GM21619 (cell line): ENCODE results near the gene CWC15.
A peak's percentile ranks its signal among the peaks of the same experiment; 100 is the strongest.
"Not testable (repeated sequence)": the region's sequence is repeated elsewhere in the genome, so short reads cannot be mapped to it uniquely, and the experiment has no call there.

Source experiments
- ATAC-seq: cut with Tn5 transposase; IDR thresholded peaks from one replicate; pipeline ENCODE4 v1.9.1; 2021; ENCODE audit not compliant: unreplicated experiment

CWC15 gene

DNA sequence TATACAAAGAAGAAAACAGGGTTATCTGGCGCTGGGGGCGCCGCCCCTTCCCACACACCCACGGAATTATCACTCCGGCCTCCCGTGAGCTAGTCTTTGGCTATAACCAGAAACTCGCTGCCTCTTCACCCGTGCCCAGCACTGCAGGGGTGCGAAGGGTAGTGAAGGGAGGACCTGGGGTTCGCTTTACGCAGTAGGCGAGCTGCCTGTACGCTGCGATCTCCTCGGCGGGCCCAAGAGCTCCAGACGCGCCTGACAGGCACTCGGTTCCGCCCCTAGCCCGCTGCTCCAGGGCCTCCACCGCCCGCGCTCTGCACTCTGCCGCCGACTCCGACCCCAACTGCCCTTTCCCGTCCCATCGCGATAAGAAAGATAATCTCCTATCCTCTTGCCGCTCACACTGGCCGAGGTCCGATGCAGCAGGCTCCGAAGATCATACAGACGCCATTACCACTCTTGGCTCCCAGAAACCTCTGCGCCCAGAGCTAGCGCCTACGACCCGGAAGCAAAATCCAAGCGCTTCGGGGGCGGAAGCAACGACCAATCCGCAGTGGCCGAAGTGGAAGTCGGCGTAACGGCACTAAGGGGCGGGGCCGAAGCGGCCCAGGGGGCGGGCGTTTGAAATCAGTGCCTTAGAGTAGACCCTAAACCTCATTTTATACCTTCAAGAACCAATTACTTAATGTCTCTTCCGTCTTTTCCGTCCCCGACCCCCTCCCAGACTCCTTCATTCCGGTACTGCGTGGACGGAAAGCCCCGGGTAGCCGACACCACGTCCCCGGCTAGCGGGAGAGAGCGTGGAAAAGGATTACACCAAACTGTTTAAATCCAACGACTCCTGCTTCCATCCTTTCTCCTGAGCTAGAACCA is at the start of gene CWC15, which contains the start of gene KDM4D:
CWC15 (minus strand) TSS at position 458 of the 870 bp plus-strand sequence. CDS start 1,371 bp downstream, outside the sequence.
KDM4D (plus strand) TSS at position 611 of the 870 bp plus-strand sequence. CDS start 23,664 bp downstream, outside the sequence.
- peak; percentile 100 for ATAC-seq

DNA sequence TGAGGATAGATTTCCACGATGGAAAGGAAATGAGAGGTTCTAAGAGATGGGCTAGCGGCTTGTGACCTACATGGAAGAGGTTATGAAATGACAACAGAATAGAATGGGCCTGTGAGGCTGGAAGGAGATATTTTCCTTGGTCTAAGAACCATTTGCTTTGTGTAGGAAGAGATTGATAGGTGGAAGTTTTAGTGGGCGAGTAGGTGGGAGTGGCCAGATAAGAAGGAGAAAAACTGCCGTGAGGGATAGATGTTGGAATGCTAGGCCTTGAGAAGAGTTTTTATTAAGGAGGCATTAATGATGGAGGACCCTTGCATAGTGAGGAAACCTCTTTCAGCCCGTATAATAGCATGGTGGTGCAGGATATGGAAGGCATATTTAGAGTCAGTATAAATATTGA is 48.1 kb upstream of the CWC15 start:
- not testable (repeated sequence) for ATAC-seq

DNA sequence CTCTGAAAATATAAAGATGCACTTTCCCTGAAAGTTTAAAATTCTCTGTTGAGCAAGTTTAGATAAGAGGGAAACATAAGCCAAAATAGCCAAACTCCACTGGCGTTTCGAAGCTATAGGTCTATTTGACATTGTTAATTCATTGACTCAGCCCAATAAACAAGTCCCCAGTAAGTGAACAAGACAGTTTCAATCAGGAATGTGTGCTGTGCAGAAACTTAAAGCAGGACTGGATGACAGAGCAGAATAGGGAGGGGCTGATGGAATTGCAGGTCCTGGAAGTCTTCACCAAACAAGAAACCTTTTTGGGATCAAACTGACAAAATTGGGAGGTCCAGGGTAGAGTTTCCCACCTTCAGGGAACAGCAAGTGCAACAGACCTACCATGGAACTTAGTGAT is 42.8 kb upstream of the CWC15 start:
- no peak for ATAC-seq

GRCh38 chr11:95014184-95014821 is 40.9 kb upstream of the CWC15 start:
- no peak for ATAC-seq

DNA sequence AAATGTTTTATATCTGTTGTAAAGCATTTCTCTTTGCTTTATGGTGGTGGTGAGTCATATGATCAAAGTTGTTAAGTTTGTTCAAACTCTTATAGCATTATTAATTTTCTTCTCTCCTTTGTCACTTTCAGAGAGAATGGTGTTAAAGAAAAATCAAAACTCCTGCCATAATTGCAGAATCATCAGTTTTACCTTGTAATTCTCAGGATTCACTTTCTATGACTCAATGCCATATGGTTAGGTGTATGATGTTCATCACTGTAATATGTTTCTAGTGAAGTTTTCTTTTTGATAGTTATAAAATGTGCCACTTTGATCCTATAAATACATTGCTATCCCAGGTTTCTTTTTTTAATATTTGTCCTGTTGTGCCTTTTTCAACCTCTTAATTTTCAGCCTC is 38.0 kb upstream of the CWC15 start:
- no peak for ATAC-seq

DNA sequence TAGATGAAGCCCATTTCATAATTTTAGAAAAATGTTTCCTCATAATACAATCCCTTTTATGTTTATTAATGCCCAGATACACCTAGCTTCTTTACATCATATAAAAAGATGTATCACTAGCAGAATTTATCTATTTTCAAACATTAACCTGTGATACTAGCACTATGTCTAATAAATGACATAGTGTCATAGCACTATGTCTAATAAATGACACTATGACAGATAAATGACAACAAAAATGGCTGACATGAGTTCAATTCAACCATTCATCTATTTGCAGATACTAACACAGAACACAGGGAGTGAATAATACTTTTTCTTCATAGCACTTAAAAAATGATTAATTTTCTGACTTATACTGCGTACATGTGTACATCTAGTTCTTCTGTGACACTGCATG is 32.3 kb upstream of the CWC15 start:
- no peak for ATAC-seq

GRCh38 chr11:95003716-95004115 is 30.4 kb upstream of the CWC15 start:
- ATAC-seq, result no peak

- ATAC-seq, result no peak
These were observed 24.9 kb upstream of the CWC15 start for GRCh38 chr11:94998285-94998684.

- ATAC-seq, result no peak
These were observed 24.1 kb upstream of the CWC15 start for GRCh38 chr11:94997437-94997836.

DNA sequence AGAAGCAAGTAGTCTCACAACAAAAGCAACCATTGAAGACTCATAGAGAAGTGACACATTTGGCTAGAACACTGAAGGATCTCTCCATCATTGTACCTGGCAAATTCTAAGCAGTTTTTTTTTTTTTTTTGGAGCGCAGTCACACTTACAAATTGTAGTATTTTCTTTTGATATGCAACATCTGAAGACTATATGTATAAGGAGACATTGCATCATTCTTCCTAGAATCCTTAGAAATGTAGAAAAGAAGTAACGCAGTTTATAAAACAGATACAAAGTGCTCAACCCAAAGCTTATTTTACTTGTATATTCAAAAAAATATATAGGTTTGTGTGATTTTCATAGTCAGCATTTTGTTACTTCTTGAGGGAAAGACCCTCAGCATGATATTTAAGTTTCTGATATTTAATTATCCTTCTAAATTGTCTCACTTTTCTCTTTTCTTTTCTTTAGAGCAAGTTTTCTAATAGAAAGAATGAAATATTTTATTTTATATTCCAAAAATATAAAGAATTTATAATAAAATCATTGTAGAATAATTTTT is 20.1 kb upstream of the CWC15 start:
- no peak for ATAC-seq

GRCh38 chr11:94988748-94989147 is 15.4 kb upstream of the CWC15 start:
- no peak for ATAC-seq

- no peak for ATAC-seq
These were observed 14.0 kb upstream of the CWC15 start for GRCh38 chr11:94987378-94987777.

DNA sequence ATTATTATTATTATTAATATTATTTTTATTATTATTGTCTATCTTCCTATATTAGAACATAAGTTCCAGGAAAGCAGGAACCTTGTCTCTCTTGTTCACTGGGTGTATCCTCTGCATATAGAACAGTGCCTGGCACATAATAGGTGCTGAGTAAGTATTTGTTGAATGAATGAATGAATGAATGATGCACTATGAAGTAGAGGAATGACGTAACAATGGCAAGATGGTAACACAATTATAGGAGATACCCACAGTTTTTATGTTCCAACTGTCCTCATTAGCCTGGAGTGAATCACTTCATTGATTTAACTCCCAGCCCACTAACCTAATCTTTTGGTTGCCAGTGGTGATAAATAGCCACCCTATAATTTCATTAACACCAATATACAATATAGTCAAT is 2.2 kb upstream of the CWC15 start:
- no peak for ATAC-seq

DNA sequence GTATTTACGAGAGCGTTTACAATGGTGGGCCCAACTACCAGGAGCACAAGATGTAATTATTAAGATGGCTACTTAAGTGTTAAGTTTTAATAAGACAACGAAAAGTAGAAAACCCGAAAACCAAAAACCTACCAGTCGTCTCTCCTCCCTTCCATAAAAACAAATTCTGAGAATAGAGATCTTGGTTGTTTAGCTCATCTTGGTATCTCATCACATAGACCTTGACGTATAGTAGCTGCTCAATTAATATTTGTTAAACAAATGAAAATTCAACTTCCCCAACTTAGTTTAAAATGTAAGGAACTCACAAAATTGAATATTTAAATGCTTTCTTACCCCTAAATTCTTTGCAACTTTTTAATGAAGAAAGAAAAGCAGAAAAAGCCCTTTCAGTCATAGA is 822 bp upstream of the CWC15 start:
- ATAC-seq, result no peak

GRCh38 chr11:94972700-94973098 is 657 bp downstream of the CWC15 start:
- ATAC-seq, result no peak

GRCh38 chr11:94968334-94968958 is 4.9 kb downstream of the CWC15 start:
- no peak for ATAC-seq

- no peak for ATAC-seq
These were observed 8.4 kb downstream of the CWC15 start for GRCh38 chr11:94964934-94965333.

- ATAC-seq, result no peak
These were observed 12.1 kb downstream of the CWC15 start for GRCh38 chr11:94961255-94961654.

DNA sequence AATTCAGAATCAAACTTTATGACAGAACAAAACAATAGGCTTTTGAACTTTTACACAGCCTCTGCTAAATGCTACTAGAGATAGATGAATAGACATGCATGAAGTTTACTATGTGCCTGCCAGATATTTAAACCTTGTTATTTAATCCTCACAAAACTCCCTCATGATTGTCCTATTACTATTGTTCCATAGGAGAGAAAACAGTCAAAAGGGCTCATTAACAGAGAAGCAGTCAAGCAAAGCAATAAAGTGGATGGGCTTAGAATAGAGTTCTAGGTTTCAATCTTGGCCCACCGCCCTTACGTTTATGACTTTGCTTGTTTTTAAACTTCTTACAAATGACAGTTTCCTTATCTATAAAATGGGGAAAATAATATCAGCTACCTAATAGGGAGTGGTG is 12.9 kb downstream of the CWC15 start:
- ATAC-seq, result no peak

GRCh38 chr11:94959179-94959578 is 14.2 kb downstream of the CWC15 start:
- no peak for ATAC-seq

DNA sequence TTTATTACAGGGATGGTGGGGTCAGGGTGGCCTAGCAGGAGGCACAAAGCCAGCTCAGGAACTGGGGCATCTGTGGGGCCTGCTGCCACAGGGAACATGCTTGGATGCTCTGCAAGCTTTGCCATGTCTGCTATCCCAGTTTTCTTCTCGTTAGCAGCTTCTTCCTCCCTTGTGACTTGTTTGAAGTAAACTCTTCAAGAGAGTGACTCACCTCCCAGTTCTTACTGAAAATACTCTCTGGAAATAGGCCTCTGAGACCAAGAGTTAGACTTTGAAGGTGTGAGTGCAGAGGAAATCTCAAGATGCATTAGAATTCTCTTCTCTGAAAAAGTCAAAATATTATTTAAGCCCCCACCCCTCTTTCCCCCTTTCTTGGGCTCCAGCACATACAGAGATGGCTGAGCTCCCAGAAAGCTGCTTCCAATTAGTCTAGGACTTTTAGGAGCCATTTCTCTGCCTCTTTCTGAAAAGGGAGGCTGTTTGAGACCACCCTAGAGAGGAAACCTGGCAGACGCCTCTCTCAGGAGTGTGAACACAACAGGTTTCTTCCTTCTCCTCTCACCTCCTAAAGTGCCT is 15.1 kb downstream of the CWC15 start:
- no peak for ATAC-seq
